Stimulated activated CD4-positive, alpha-beta T cell treated with anti-CD3 and anti-CD28 coated beads, Interleukin-4, amount 100 ng/mL, for 4 hours (primary cell): ENCODE measurements around the gene ACTN3.
"Not testable (repeated sequence)": the region's sequence is repeated elsewhere in the genome, so short reads cannot be mapped to it uniquely, and the experiment has no call there.

ENCODE experiments used
- DNase-seq, 2 experiments: peaks; one replicate each; pipeline ENCODE4 v3.0.0-alpha.2; 2020

ACTN3 gene

GRCh38 chr11:66567787-66568123 lies 21.1 kb downstream of the ACTN3 start:
- DNase-seq: no peak

GRCh38 chr11:66568124-66568916 lies 21.6 kb downstream of the ACTN3 start, which contains the start of gene CTSF:
Gene CTSF (minus strand): TSS chr11:66568606. CDS start chr11:66568486, 120 bp downstream.
- DNase-seq: peak; percentile 60 to 73

- no peak for DNase-seq
These were observed 22.4 kb downstream of the ACTN3 start for GRCh38 chr11:66569076-66569475.

GRCh38 chr11:66570079-66570849 lies 23.6 kb downstream of the ACTN3 start:
- no peak for DNase-seq

- DNase-seq: no peak
These were observed 24.1 kb downstream of the ACTN3 start for GRCh38 chr11:66570850-66571180.

- peak; percentile 72 to 82 for DNase-seq
These were observed 32.4 kb downstream of the ACTN3 start for GRCh38 chr11:66579017-66579606.

GRCh38 chr11:66580803-66581202 lies 34.1 kb downstream of the ACTN3 start:
- no peak for DNase-seq

GRCh38 chr11:66581261-66581660 lies 34.6 kb downstream of the ACTN3 start:
- DNase-seq: no peak

GRCh38 chr11:66582565-66583147 lies 36.0 kb downstream of the ACTN3 start:
- not testable (repeated sequence) for DNase-seq

GRCh38 chr11:66585447-66585846 lies 38.7 kb downstream of the ACTN3 start:
- not testable (repeated sequence) for DNase-seq

GRCh38 chr11:66586136-66586535 lies 39.4 kb downstream of the ACTN3 start:
- no peak for DNase-seq

GRCh38 chr11:66589315-66589714 lies 42.6 kb downstream of the ACTN3 start:
- DNase-seq: not testable (repeated sequence)

GRCh38 chr11:66589996-66590675 lies 43.4 kb downstream of the ACTN3 start:
- no peak for DNase-seq

- no peak for DNase-seq
These were observed 44.5 kb downstream of the ACTN3 start for GRCh38 chr11:66591175-66591574.

- DNase-seq: peak; percentile 97 to 99
These were observed 46.0 kb downstream of the ACTN3 start, which contains the start of the genes CCDC87 and CCS for GRCh38 chr11:66592457-66593302. Gene CCDC87 (minus strand): TSS chr11:66593063. CDS start chr11:66593015, 48 bp downstream. Gene CCS (plus strand): TSS chr11:66593185. CDS start chr11:66593262, 77 bp downstream.

GRCh38 chr11:66593303-66593635 lies 46.6 kb downstream of the ACTN3 start:
- no peak for DNase-seq

GRCh38 chr11:66593650-66594049 lies 46.9 kb downstream of the ACTN3 start:
- DNase-seq: no peak

GRCh38 chr11:66595245-66595904 lies 48.7 kb downstream of the ACTN3 start:
- no peak for DNase-seq

GRCh38 chr11:66598993-66599392 lies 52.3 kb downstream of the ACTN3 start:
- no peak for DNase-seq

- no peak for DNase-seq
These were observed 53.5 kb downstream of the ACTN3 start for GRCh38 chr11:66600219-66600618.

- no peak for DNase-seq
These were observed 54.0 kb downstream of the ACTN3 start for GRCh38 chr11:66600631-66601233.
